H7 (cell line): ENCODE results near the gene ZCCHC24. TPM values are rescaled to one million over a fixed set of nuclear protein-coding genes. Genes with fewer than 3 reads are reported as not detected.

Experiments
- DNase-seq: peaks from one replicate; pipeline ENCODE4 v3.0.0; 2012
- H3K27me3 ChIP-seq: 2 replicates; pipeline ENCODE4 v1.6.0; 2011; ENCODE audit warnings: mild to moderate bottlenecking, low read length; ENCODE audit not compliant: control insufficient read depth, insufficient read depth
- H3K36me3 ChIP-seq: replicated peaks from 2 replicates; pipeline ENCODE4 v1.5.1; 2011; ENCODE audit warnings: low read length; ENCODE audit not compliant: control insufficient read depth, insufficient read depth
- H3K4me3 ChIP-seq: 2 replicates; pipeline ENCODE4 v1.5.1; 2011; ENCODE audit warnings: low read depth, mild to moderate bottlenecking, control low read depth, low read length, moderate library complexity; ENCODE audit not compliant: insufficient read depth
- total RNA-seq: library from RNA; depleted of rRNA; stranded (reverse); fragments of >200 nt; shearing (Covaris generic); gene quantifications from 2 replicates; pipeline ENCODE4 v1.2.3, GENCODE V29; 2014

ZCCHC24 gene
- total RNA-seq, 1 experiment from 2014 or later = 9.0 TPM

- DNase-seq = peak; percentile 95
- no peaks in the 10 kb centered on the region; the same call in 1 of the 2 replicates for H3K36me3 ChIP-seq
- H3K27me3 ChIP-seq = no peaks in the 10 kb centered on the region
- no peak overlapping the region for H3K4me3 ChIP-seq
Measured at GRCh38 chr10:79399223-79399831, 46.1 kb downstream of the ZCCHC24 start.

- no peaks in the 10 kb centered on the region for H3K27me3 ChIP-seq
- no peak for DNase-seq
- no peaks in the 10 kb centered on the region; the same call in 1 of the 2 replicates for H3K36me3 ChIP-seq
- no peak overlapping the region for H3K4me3 ChIP-seq
Measured at GRCh38 chr10:79398642-79399041, 46.8 kb downstream of the ZCCHC24 start.

GRCh38 chr10:79397575-79398303, 47.7 kb downstream of the ZCCHC24 start:
- Histone ChIP-seq H3K27me3 (no peaks in the 10 kb centered on the region), H3K36me3 (no peaks in the 10 kb centered on the region; the same call in 1 of the 2 replicates), H3K4me3 (no peak overlapping the region)
- no peak for DNase-seq

GRCh38 chr10:79397051-79397450, 48.4 kb downstream of the ZCCHC24 start:
- Histone ChIP-seq H3K4me3 (no peak overlapping the region), H3K36me3 (no peaks in the 10 kb centered on the region; the same call in 1 of the 2 replicates), H3K27me3 (no peaks in the 10 kb centered on the region)
- DNase-seq = no peak

- no peak for DNase-seq
- Histone ChIP-seq H3K4me3 (no peak overlapping the region), H3K27me3 (no peaks in the 10 kb centered on the region), H3K36me3 (no peaks in the 10 kb centered on the region; the same call in 1 of the 2 replicates)
Measured at GRCh38 chr10:79396520-79396919, 48.9 kb downstream of the ZCCHC24 start.

GRCh38 chr10:79394664-79395063, 50.8 kb downstream of the ZCCHC24 start:
- no peak for DNase-seq
- Histone ChIP-seq H3K36me3 (no peaks in the 10 kb centered on the region; the same call in 1 of the 2 replicates), H3K4me3 (no peak overlapping the region), H3K27me3 (no peaks in the 10 kb centered on the region)

GRCh38 chr10:79393924-79394610, 51.4 kb downstream of the ZCCHC24 start:
- DNase-seq = no peak
- no peaks in the 10 kb centered on the region for H3K27me3 ChIP-seq
- H3K36me3 ChIP-seq = no peaks in the 10 kb centered on the region; the same call in 1 of the 2 replicates
- H3K4me3 ChIP-seq = no peak overlapping the region

- DNase-seq = no peak
- no peaks in the 10 kb centered on the region for H3K36me3 ChIP-seq
- H3K27me3 ChIP-seq = no peaks in the 10 kb centered on the region
- H3K4me3 ChIP-seq = no peak overlapping the region
Measured at GRCh38 chr10:79393221-79393923, 52.1 kb downstream of the ZCCHC24 start.

GRCh38 chr10:79392506-79393176, 52.8 kb downstream of the ZCCHC24 start:
- Histone ChIP-seq H3K4me3 (no peak overlapping the region), H3K36me3 (no peaks in the 10 kb centered on the region), H3K27me3 (no peaks in the 10 kb centered on the region)
- no peak for DNase-seq

GRCh38 chr10:79392020-79392398, 53.4 kb downstream of the ZCCHC24 start:
- H3K27me3 ChIP-seq = no peaks in the 10 kb centered on the region
- H3K4me3 ChIP-seq = no peak overlapping the region
- peak; percentile 23 for DNase-seq
- no peaks in the 10 kb centered on the region for H3K36me3 ChIP-seq

- Histone ChIP-seq H3K36me3 (no peaks in the 10 kb centered on the region), H3K27me3 (no peaks in the 10 kb centered on the region), H3K4me3 (no peak overlapping the region)
- DNase-seq = peak; percentile 48
Measured at GRCh38 chr10:79391231-79392019, 54.0 kb downstream of the ZCCHC24 start.

- Histone ChIP-seq H3K4me3 (no peak overlapping the region), H3K27me3 (no peaks in the 10 kb centered on the region), H3K36me3 (no peaks in the 10 kb centered on the region)
- peak; percentile 75 for DNase-seq
Measured at GRCh38 chr10:79390551-79391229, 54.7 kb downstream of the ZCCHC24 start.

- Histone ChIP-seq H3K4me3 (no peak overlapping the region), H3K27me3 (no peaks in the 10 kb centered on the region), H3K36me3 (no peaks in the 10 kb centered on the region)
- no peak for DNase-seq
Measured at GRCh38 chr10:79390057-79390456, 55.4 kb downstream of the ZCCHC24 start.
